Measurements from ENCODE around the gene SPPL2B.

DNA sequence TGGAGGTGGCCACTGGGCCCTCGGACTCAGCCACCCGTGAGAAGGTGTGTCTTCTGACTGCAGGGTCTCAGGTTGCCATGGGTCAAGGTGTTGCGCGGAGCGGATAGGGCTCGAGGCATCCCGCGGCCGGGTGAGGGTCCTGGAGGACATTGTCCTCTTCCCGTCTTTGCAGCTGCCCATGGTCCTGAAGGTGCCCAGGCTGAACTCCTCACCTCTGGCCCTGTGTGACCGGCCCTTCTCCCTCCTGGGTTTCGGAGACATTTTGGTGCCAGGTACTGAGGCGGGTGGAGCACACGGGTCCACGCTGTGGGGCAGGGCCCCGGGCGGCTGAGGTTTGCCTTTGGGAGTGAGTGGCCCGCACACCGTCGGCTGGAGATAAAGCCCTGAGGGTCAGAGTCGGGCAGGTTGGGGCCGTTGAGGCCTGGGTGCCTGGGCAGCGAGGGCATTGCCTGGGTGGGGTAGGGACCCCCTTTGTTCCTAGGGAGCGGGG lies 15.9 kb downstream of the SPPL2B start:
- TF ChIP-seq POLR2A (IDR thresholded peaks at IDR 0.05) (no peak), CTCF (IDR thresholded peaks at IDR 0.05) (no peak), POLR2AphosphoS5 (IDR thresholded peaks at IDR 0.05) (no peak), EP300 (IDR thresholded peaks at IDR 0.05) (no peak)
